Transverse colon (tissue), 4 donors: ENCODE results near the gene CCT3.

Experiments used
- EP300 ChIP-seq: sonication (generic); formaldehyde crosslinking; IDR thresholded peaks from one replicate; pipeline ENCODE4 v1.6.1; 2017; ENCODE audit warnings: antibody characterized with exemption, low read depth
- POLR2A ChIP-seq: fragments of 450-650 bp; IDR thresholded peaks from one replicate; pipeline ENCODE4 v1.6.1; 2016; ENCODE audit warnings: antibody characterized with exemption, mild to moderate bottlenecking, moderate library complexity
- POLR2AphosphoS5 ChIP-seq, 3 donors: sonication (generic); formaldehyde crosslinking; IDR thresholded peaks; one replicate each; pipeline ENCODE4 v1.6.1; 2016; ENCODE audit warnings: antibody characterized with exemption in 3 of 3
- TF ChIP-seq, protein P1 (sequence below), 5 experiments: fragments of 200-600 bp in 3 of 5; fragments of 450-650 bp in 2 of 5; sonication (generic) in 3 of 5; IDR thresholded peaks; 1 replicate in 2 of 5; 2 replicates in 3 of 5; pipeline ENCODE4 v1.5.1; 2016 to 2017; ENCODE audit warnings: antibody characterized with exemption in 5 of 5, inconsistent platforms in 3 of 5, mild to moderate bottlenecking in 2 of 5, moderate library complexity in 1 of 5

DNA sequence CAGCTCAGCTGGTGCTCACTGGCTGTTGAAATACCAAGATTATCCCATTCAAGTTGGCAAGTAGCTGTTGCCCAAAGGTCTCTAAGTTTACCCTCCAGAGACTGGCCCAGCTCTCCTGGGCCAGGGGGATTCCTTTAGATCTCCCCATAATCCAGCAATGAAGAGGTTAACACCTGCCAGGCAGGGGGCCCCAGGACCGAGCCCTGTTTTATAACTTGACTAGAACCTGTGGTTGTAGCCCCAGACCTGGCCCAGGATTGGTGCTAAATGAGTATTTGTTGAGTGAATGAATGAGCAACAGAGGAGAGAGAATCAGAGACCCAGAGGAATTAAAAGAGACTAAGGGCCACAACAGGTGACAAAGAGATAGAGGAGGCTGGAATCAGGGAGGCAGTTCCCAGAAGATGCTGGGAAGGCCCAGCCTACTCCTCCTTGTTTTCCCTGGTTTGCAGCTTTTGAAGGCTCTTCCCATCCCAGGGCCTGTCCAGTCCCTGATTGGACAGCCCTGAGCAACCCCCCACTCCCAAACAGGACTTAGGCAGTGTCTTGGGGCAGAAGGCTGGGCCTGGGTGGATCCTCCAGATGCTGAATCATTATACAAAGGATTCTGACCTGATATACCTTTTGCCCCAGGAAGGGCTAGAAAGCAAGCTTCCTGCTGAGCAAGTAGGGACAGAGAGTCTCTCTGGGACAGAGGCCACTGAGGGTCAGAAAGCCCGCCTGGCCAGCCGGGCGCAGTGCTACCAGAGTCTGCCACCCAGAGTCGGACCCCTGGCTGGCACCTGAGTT lies 28.5 kb upstream of the CCT3 start:
- TF ChIP-seq, protein P1, sequence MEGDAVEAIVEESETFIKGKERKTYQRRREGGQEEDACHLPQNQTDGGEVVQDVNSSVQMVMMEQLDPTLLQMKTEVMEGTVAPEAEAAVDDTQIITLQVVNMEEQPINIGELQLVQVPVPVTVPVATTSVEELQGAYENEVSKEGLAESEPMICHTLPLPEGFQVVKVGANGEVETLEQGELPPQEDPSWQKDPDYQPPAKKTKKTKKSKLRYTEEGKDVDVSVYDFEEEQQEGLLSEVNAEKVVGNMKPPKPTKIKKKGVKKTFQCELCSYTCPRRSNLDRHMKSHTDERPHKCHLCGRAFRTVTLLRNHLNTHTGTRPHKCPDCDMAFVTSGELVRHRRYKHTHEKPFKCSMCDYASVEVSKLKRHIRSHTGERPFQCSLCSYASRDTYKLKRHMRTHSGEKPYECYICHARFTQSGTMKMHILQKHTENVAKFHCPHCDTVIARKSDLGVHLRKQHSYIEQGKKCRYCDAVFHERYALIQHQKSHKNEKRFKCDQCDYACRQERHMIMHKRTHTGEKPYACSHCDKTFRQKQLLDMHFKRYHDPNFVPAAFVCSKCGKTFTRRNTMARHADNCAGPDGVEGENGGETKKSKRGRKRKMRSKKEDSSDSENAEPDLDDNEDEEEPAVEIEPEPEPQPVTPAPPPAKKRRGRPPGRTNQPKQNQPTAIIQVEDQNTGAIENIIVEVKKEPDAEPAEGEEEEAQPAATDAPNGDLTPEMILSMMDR (IDR thresholded peaks at IDR 0.05): no peak
- TF ChIP-seq POLR2A: no peak
- no peak for TF ChIP-seq POLR2AphosphoS5 (IDR thresholded peaks at IDR 0.05)
- no peak for TF ChIP-seq EP300
